PC-3 (cell line): ENCODE results near the gene DIP2B.

Experiments used
- EZH2 ChIP-seq: fragments of 300-600 bp; sonication (generic); IDR thresholded peaks from one replicate; pipeline ENCODE4 v1.6.1; 2017; ENCODE audit warnings: antibody characterized with exemption, mild to moderate bottlenecking, low read length; ENCODE audit not compliant: unreplicated experiment
- EZH2phosphoT487 ChIP-seq: fragments of 300-600 bp; sonication (generic); IDR thresholded peaks from 2 replicates; pipeline ENCODE4 v1.6.1; 2018; ENCODE audit warnings: mild to moderate bottlenecking, antibody characterized with exemption, low read length, borderline replicate concordance
- TF ChIP-seq, protein P1 (sequence below): fragments of 300-600 bp; sonication (generic); conservative IDR thresholded peaks from 2 replicates; pipeline ENCODE4 v1.5.1; 2017; ENCODE audit warnings: antibody characterized with exemption, low read depth, mild to moderate bottlenecking, low read length

DNA sequence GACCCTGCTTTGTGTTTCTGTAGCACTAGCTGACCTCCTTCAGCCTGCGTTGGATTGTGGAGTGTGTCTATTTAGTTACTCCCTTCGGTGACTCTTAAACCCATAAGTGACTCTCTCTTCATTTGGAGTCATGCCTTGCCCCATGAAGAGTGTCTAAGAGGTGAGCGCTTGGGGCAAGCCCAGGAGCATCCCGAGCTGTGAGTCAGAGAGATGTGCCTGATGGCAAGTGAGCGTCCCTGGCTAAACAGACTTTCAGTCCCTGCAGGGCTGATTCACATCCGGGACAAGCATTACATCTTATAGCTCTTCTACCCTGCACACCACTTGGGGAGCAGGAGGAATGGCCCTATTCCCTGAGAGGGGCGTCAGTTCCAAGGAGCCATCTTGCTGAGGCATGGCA is 234.8 kb downstream of the DIP2B start:
- TF ChIP-seq, protein P1, sequence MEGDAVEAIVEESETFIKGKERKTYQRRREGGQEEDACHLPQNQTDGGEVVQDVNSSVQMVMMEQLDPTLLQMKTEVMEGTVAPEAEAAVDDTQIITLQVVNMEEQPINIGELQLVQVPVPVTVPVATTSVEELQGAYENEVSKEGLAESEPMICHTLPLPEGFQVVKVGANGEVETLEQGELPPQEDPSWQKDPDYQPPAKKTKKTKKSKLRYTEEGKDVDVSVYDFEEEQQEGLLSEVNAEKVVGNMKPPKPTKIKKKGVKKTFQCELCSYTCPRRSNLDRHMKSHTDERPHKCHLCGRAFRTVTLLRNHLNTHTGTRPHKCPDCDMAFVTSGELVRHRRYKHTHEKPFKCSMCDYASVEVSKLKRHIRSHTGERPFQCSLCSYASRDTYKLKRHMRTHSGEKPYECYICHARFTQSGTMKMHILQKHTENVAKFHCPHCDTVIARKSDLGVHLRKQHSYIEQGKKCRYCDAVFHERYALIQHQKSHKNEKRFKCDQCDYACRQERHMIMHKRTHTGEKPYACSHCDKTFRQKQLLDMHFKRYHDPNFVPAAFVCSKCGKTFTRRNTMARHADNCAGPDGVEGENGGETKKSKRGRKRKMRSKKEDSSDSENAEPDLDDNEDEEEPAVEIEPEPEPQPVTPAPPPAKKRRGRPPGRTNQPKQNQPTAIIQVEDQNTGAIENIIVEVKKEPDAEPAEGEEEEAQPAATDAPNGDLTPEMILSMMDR = no peak
- TF ChIP-seq EZH2phosphoT487 = no peak
- TF ChIP-seq EZH2 = no peak
